ENCODE measurements around the gene TM7SF2. TPM values are rescaled to one million over a fixed set of nuclear protein-coding genes. Genes with fewer than 3 reads are reported as not detected.

TM7SF2 gene
- total and polyA plus RNA-seq, 2 of the 8 experiments (the other 6 are each of a cell fraction or from before 2014, with no cell fraction given), result 40.1 to 96.0 TPM

- no peak overlapping the region for H2BK120ac ChIP-seq (replicated peaks; ENCODE audit: low read depth, low read length)
- H2BK15ac ChIP-seq (ENCODE audit: low read length), result no peak overlapping the region
- H4K20me1 ChIP-seq (replicated peaks in 1 of 2; ENCODE audit: control insufficient read depth in 1 of 2, insufficient read depth in 2 of 2, low read length in 2 of 2), result no peaks in the 10 kb centered on the region
- no peak overlapping the region for H4K91ac ChIP-seq (replicated peaks; ENCODE audit: insufficient read length, low read length)
- H3K4me1 ChIP-seq (replicated peaks in 1 of 4; ENCODE audit: control insufficient read depth in 3 of 4, insufficient read depth in 4 of 4, low read length in 3 of 4), result no peaks in the 10 kb centered on the region
- H3K9ac ChIP-seq (replicated peaks in 1 of 4; ENCODE audit: extremely low read depth in 1 of 4, low read depth in 3 of 4, low read length in 3 of 4), result no peak overlapping the region
- H4K5ac ChIP-seq (ENCODE audit: insufficient read length, low read depth, low read length), result no peak overlapping the region
- H2AK5ac ChIP-seq (ENCODE audit: low read depth, low read length), result no peak overlapping the region
- no peak for DNase-seq (ENCODE audit: low read depth in 1 of 2, low spot score in 2 of 2)
- no peak overlapping the region for H2AFZ ChIP-seq (ENCODE audit: low read length)
- no peak overlapping the region for H3K23ac ChIP-seq (ENCODE audit: insufficient read length)
- no peak overlapping the region for H2BK5ac ChIP-seq (ENCODE audit: low read depth, low read length)
- no peak overlapping the region for H3K18ac ChIP-seq (ENCODE audit: extremely low read depth, low read length)
- no peaks in the 10 kb centered on the region for H3K36me3 ChIP-seq (ENCODE audit: control insufficient read depth in 2 of 4, insufficient read depth in 4 of 4, low read length in 3 of 4)
- no peak for FAIRE-seq
- ChIA-PET POLR2A (ENCODE audit: partially characterized antibody) (no interaction called here), CTCF (ENCODE audit: partially characterized antibody) (interaction anchor here (0.6 kb wide), 1 partner anchor 96 kb away, joined by 3 read pairs; no protein-coding TSS in a partner anchor)
- H3K23me2 ChIP-seq (ENCODE audit: low read depth, low read length), result no peaks in the 10 kb centered on the region
- H3K27ac ChIP-seq (ENCODE audit: low read depth, low read length), result no peak overlapping the region
- no peaks in the 10 kb centered on the region for H3K79me1 ChIP-seq (ENCODE audit: low read depth, low read length)
- no peaks in the 10 kb centered on the region for H3K79me2 ChIP-seq (ENCODE audit: control insufficient read depth in 1 of 2, insufficient read depth in 2 of 2, low read length in 2 of 2)
- H2BK20ac ChIP-seq (ENCODE audit: low read length), result no peak overlapping the region
- H4K8ac ChIP-seq (ENCODE audit: extremely low read depth, insufficient read depth, low read length), result no peak overlapping the region
- no peak overlapping the region for H2BK12ac ChIP-seq (ENCODE audit: low read depth, low read length)
- no peak overlapping the region for H3K4ac ChIP-seq (replicated peaks; ENCODE audit: insufficient read length, low read depth, low read length)
- no peak for TF ChIP-seq EZH2 (IDR thresholded peaks at IDR 0.05; ENCODE audit: low read depth, low read length, severe bottlenecking)
- TF ChIP-seq TBP (IDR thresholded peaks at IDR 0.05; ENCODE audit: low read depth, low read length), result no peak
- TF ChIP-seq JUND (IDR thresholded peaks at IDR 0.05; ENCODE audit: low read length), result no peak
- TF ChIP-seq SP1 (IDR thresholded peaks at IDR 0.05; ENCODE audit: low read depth, low read length), result no peak
- no peak for TF ChIP-seq BRCA1 (IDR thresholded peaks at IDR 0.05; ENCODE audit: low read depth, low read length)
- no peak overlapping the region for H3K56ac ChIP-seq (replicated peaks; ENCODE audit: insufficient read length, low read depth, low read length)
- H3K27me3 ChIP-seq (replicated peaks in 1 of 4; ENCODE audit: control insufficient read depth in 3 of 4, extremely low read depth in 1 of 4, insufficient read depth in 3 of 4, low read length in 3 of 4), result no peaks in the 10 kb centered on the region
- no peak overlapping the region for H3K14ac ChIP-seq (ENCODE audit: insufficient read length)
- no peaks in the 10 kb centered on the region for H3K9me3 ChIP-seq (ENCODE audit: insufficient read depth in 2 of 2, low read depth in 1 of 2, low read length in 1 of 2)
- H3K4me3 ChIP-seq (ENCODE audit: extremely low read depth in 1 of 4, insufficient read depth in 2 of 4, low read depth in 3 of 4, low read length in 4 of 4), result no peak overlapping the region
- H3K4me2 ChIP-seq (ENCODE audit: insufficient read depth in 1 of 2, low read depth in 2 of 2, low read length in 2 of 2), result no peak overlapping the region
- WGBS, 2 experiments (ENCODE audit: extremely low coverage in 1 of 2, insufficient coverage in 1 of 2, insufficient read length in 1 of 2, insufficient replicate concordance in 2 of 2, low coverage in 1 of 2, low lambda C conversion rate in 2 of 2, missing lambda C conversion rate in 1 of 2), result 92% methylated on average over 5 of the region's 5 CpGs; no CpG with 5 or more reads in 1 of the 2 experiments
Measured at GRCh38 chr11:65159012-65159411, 47.3 kb downstream of the TM7SF2 start.
